LHCN-M2 (cell line): Measurements from ENCODE around the gene SDHB. TPM values are rescaled to one million over a fixed set of nuclear protein-coding genes. Genes with fewer than 3 reads are reported as not detected.
"Not testable (repeated sequence)": the region's sequence is repeated elsewhere in the genome, so short reads cannot be mapped to it uniquely, and the experiment has no call there.

Source experiments
- DNase-seq: peaks from one replicate; pipeline ENCODE4 v3.0.0-alpha.2; 2012; ENCODE audit warnings: low read depth
- total RNA-seq: library from RNA; depleted of rRNA; stranded (reverse); fragments of >200 nt; gene quantifications from 2 replicates; pipeline ENCODE4 v1.2.3, GENCODE V29; 2014

SDHB gene
- total RNA-seq, 1 experiment from 2014 or later: 157 TPM

- no peak for DNase-seq
Observed at GRCh38 chr1:17075470-17076255, 21.8 kb upstream of the SDHB start.

GRCh38 chr1:17071794-17072193 lies 18.0 kb upstream of the SDHB start:
- DNase-seq: no peak

- DNase-seq: no peak
Observed at GRCh38 chr1:17070163-17070525, 16.3 kb upstream of the SDHB start.

DNA sequence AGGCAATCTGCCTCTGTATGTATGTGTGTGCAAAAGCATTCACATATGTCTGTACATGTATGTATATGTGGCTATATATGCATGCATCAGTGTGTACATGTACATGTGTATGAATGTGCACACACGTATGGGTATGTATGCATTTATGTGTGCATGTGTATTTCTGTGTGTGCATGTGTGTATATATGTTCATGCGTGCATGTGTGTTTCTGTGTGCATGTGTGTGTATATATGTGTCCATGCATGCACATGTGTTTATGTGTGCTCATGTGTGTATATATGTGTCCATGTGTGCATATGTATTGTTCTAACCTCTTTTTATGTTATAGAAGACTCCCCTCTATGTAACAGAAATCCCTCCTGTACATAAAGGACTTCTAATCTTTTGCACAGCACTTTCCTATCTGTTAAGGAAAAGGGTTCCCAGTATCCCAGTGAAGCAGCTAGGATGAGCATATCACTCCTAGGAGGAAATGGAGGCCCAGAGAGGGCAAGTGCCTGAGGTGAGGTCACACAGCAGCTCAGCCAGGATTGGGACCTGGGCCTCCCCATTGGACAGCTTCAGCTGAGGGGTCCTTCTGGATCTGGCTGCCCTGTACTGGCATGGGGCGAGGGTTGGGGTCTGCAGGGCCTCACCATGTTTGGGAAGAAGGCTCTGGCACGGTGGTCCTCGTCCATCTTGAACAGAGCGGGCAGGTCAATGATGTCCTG lies 15.8 kb upstream of the SDHB start:
- DNase-seq: no peak

- DNase-seq: no peak
Observed at GRCh38 chr1:17068789-17069188, 15.0 kb upstream of the SDHB start.

- no peak for DNase-seq
Observed at GRCh38 chr1:17067465-17068240, 13.8 kb upstream of the SDHB start.

DNA sequence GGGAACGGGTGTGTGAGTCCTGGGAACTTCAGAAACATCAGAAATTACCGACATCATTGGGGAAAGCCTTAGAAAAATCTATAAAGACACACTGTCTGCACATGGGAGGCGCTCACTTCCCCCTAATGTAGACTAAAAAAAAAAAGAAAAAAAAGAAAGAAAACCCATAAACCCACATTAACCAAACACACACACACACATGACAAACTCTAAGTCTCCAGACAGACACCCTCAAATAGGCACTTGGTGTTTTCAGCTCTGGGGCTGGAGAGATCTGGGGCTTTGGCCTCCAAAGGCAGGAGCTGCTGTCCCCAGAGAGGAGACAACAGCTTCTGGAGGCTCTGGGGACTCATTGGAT lies 13.2 kb upstream of the SDHB start:
- DNase-seq: no peak

GRCh38 chr1:17066361-17067068 lies 12.7 kb upstream of the SDHB start:
- DNase-seq: no peak

- DNase-seq: no peak
Observed at GRCh38 chr1:17065666-17066065, 11.8 kb upstream of the SDHB start.

- not testable (repeated sequence) for DNase-seq
Observed at GRCh38 chr1:17062751-17063150, 8.9 kb upstream of the SDHB start.

DNA sequence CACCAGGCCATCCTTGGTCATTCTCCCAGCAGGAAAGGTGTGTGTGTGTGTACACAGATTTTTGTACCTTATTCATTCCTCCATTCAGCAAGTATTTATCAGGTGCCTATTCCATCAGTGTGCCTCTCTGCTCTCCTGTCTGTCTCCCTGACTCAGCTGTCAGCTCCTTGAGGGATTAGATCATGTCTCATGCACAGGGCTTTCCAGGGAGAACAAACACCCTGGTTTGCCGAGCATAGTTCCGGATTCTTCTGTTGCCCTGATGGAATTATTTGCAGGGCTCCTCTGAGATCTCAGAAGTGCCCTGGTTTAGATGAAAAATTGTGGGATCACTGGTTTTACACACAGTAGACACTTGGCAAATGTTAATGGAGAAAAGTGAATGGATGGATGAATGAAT lies 8.1 kb upstream of the SDHB start:
- DNase-seq: no peak

GRCh38 chr1:17061486-17061885 lies 7.7 kb upstream of the SDHB start:
- DNase-seq: no peak

- no peak for DNase-seq
Observed at GRCh38 chr1:17060306-17060749, 6.5 kb upstream of the SDHB start.

- peak; percentile 51 for DNase-seq
Observed at GRCh38 chr1:17059391-17060305, 5.8 kb upstream of the SDHB start.

- no peak for DNase-seq
Observed at GRCh38 chr1:17056551-17056950, 2.7 kb upstream of the SDHB start.

DNA sequence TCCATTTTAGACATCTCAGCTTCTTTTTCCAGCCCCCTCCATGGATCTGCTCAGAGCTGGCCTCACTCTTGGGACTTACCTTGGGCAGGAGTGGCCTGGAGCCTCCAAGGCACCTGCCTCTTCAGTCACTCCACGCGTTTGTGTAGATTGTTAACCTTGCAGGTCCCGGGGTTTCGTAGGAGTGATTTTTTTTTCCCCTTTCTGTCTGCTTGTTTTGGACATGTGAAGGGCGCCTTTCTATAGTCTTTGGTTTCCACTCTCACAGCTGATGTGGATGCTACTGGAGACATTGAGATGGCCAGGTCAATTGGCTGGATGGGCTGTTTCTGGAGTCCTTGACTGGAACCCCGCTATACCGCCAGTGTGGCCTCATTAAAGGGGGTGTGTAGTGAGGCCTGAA lies 2.0 kb upstream of the SDHB start:
- no peak for DNase-seq

DNA sequence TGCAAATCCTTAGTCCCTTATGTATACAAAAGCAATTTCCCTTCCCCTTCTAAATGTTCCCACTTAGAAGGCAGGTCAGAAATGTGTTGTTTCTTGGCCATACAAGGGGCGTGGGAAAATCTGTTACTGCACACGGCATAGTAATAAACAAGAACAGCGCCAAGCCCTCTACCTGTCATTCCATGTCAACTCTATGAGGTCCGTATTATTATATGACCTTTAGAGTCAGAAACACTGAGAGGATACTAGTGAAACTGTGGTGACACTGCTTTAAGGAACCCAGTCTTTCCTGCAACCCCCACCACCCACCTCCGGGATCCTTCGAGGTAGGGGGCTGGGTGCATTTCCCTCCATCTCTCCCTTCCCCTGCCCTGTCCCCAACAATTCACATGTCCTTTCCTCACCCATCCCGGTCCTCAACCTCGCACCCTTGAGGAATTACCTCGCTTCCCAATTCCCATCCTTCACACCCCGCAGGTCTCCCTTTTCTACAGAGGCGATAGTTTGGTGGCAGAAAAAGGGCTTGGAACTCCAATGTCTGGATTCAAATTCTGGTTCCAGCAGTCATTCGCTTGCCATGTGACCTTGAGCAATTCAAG lies 647 bp downstream of the SDHB start:
- DNase-seq: no peak

- DNase-seq: no peak
Observed at GRCh38 chr1:17052641-17053040, 1.2 kb downstream of the SDHB start.

DNA sequence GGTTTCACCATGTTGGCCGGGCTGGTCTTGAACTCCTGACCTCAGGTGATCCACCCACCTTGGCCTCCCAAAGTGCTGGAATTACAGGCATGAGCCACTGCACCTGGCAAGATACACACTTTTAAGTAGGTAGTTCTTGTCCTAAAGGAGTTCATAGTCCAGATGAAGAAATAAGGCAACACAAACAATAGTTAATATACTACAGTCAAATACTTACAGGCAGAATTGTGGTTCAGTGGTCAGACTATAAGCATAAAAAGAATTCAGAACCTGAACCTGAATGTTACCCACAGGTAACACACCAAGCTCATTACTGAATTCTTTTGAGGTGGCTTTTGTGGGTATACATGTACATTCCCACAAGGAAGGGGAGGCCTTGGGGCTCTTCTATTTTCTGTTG lies 1.8 kb downstream of the SDHB start:
- no peak for DNase-seq

DNA sequence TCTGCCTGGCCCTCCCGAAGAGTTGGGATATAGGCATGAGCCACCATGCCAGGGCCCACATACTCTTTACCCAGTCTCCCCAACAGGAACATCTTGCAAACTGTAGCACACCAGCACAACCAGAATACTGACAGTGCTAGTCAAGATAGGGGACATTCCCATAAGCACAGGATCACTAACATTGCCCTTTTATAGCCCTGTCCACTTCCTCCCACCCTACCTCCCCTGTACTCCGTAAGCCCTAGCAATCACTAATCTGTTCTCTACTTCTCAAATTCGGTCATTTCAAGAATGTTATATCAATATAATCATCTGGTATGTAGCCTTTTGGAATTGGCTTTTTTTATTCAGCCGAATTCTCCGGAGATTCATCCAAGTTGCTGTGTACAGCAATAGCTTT lies 5.9 kb downstream of the SDHB start:
- no peak for DNase-seq

GRCh38 chr1:17046334-17046657 lies 7.5 kb downstream of the SDHB start:
- no peak for DNase-seq
